ENCODE measurements around the gene TRAF7. TPM values are rescaled to one million over a fixed set of nuclear protein-coding genes. Genes with fewer than 3 reads are reported as not detected.

TRAF7 gene
- total RNA-seq, 1 experiment from 2014 or later: 118 TPM

GRCh38 chr16:2167068-2167638, 11.6 kb downstream of the TRAF7 start:
- H3K27me3 Mint-ChIP-seq (ENCODE audit: unreplicated experiment): no peaks in the 10 kb centered on the region
- peaks cover 58% of the 10 kb centered on the region for H3K36me3 Mint-ChIP-seq (ENCODE audit: insufficient read depth, unreplicated experiment)
- no TSS peak for BruUV-seq (replicated peaks)
- CTCF ChIA-PET: interaction anchor here (1.3 kb wide), 1 partner anchor 9 kb away, joined by 3 read pairs; no protein-coding TSS in a partner anchor
- no peak overlapping the region for H3K4me3 Mint-ChIP-seq (ENCODE audit: low read depth, unreplicated experiment)
- no peak for DNase-seq
- intact Hi-C loops (cut with micrococcal nuclease; ENCODE audit: unreplicated experiment): no loop called here
- H3K9me3 Mint-ChIP-seq (ENCODE audit: low read depth, unreplicated experiment): no peaks in the 10 kb centered on the region
- H3K4me1 Mint-ChIP-seq (ENCODE audit: low read depth, unreplicated experiment): peaks cover 27% of the 10 kb centered on the region
- TF ChIP-seq CTCF (IDR thresholded peaks at IDR 0.05; ENCODE audit: unreplicated experiment): no peak
- H3K27ac Mint-ChIP-seq (ENCODE audit: unreplicated experiment): no peak overlapping the region

GRCh38 chr16:2170080-2170479, 14.5 kb downstream of the TRAF7 start:
- H3K4me1 Mint-ChIP-seq (ENCODE audit: low read depth, unreplicated experiment): peaks cover 8% of the 10 kb centered on the region
- DNase-seq: no peak
- H3K27ac Mint-ChIP-seq (ENCODE audit: unreplicated experiment): no peak overlapping the region
- CTCF ChIA-PET: no interaction called here
- no peak for TF ChIP-seq CTCF (IDR thresholded peaks at IDR 0.05; ENCODE audit: unreplicated experiment)
- H3K4me3 Mint-ChIP-seq (ENCODE audit: low read depth, unreplicated experiment): no peak overlapping the region
- no peaks in the 10 kb centered on the region for H3K9me3 Mint-ChIP-seq (ENCODE audit: low read depth, unreplicated experiment)
- BruUV-seq (replicated peaks): no TSS peak
- no peaks in the 10 kb centered on the region for H3K27me3 Mint-ChIP-seq (ENCODE audit: unreplicated experiment)
- peaks cover 66% of the 10 kb centered on the region for H3K36me3 Mint-ChIP-seq (ENCODE audit: insufficient read depth, unreplicated experiment)
- intact Hi-C loops (cut with micrococcal nuclease; ENCODE audit: unreplicated experiment): no loop called here

- H3K9me3 Mint-ChIP-seq (ENCODE audit: low read depth, unreplicated experiment): no peaks in the 10 kb centered on the region
- peaks cover 74% of the 10 kb centered on the region for H3K36me3 Mint-ChIP-seq (ENCODE audit: insufficient read depth, unreplicated experiment)
- BruUV-seq (replicated peaks): no TSS peak
- no peak for TF ChIP-seq CTCF (IDR thresholded peaks at IDR 0.05; ENCODE audit: unreplicated experiment)
- H3K4me3 Mint-ChIP-seq (ENCODE audit: low read depth, unreplicated experiment): no peak overlapping the region
- CTCF ChIA-PET: no interaction called here
- DNase-seq: no peak
- no peak overlapping the region for H3K27ac Mint-ChIP-seq (ENCODE audit: unreplicated experiment)
- intact Hi-C loops (cut with micrococcal nuclease; ENCODE audit: unreplicated experiment): no loop called here
- peaks cover 6% of the 10 kb centered on the region for H3K4me1 Mint-ChIP-seq (ENCODE audit: low read depth, unreplicated experiment)
- H3K27me3 Mint-ChIP-seq (ENCODE audit: unreplicated experiment): no peaks in the 10 kb centered on the region
Measured at GRCh38 chr16:2170587-2171435, 15.2 kb downstream of the TRAF7 start.

GRCh38 chr16:2171601-2172178, 16.1 kb downstream of the TRAF7 start:
- CTCF ChIA-PET: no interaction called here
- intact Hi-C loops (cut with micrococcal nuclease; ENCODE audit: unreplicated experiment): no loop called here
- Mint-ChIP-seq H3K27me3 (ENCODE audit: unreplicated experiment) (no peaks in the 10 kb centered on the region), H3K36me3 (ENCODE audit: insufficient read depth, unreplicated experiment) (peaks cover 76% of the 10 kb centered on the region), H3K27ac (ENCODE audit: unreplicated experiment) (no peak overlapping the region), H3K4me3 (ENCODE audit: low read depth, unreplicated experiment) (no peak overlapping the region), H3K4me1 (ENCODE audit: low read depth, unreplicated experiment) (no peaks in the 10 kb centered on the region), H3K9me3 (ENCODE audit: low read depth, unreplicated experiment) (no peaks in the 10 kb centered on the region)
- no peak for TF ChIP-seq CTCF (IDR thresholded peaks at IDR 0.05; ENCODE audit: unreplicated experiment)
- no peak for DNase-seq
- BruUV-seq (replicated peaks): no TSS peak

Measured in Calu3 (cell line).